Thoracic aorta (tissue), 2 donors: ENCODE data around the gene HLA-DRB5. TPM values are rescaled to one million over a fixed set of nuclear protein-coding genes. Genes with fewer than 3 reads are reported as not detected.
"Not testable (repeated sequence)": the region's sequence is repeated elsewhere in the genome, so short reads cannot be mapped to it uniquely, and the experiment has no call there.

Experiments used
- ATAC-seq: fragments of 150-250 bp; one replicate; pipeline ENCODE4 v1.8.0; 2017; ENCODE audit warnings: low read depth; ENCODE audit not compliant: insufficient number of reproducible peaks, low FRiP score
- DNase-seq: peaks from one replicate; pipeline ENCODE4 v3.0.0-alpha.2; 2020; ENCODE audit warnings: low spot score
- H3K27ac ChIP-seq, 2 donors: fragments of 200-600 bp; sonication (generic); 1 replicate in 1 of 2; 2 replicates in 1 of 2; pipeline ENCODE4 v1.5.1; 2016; ENCODE audit warnings: mild to moderate bottlenecking in 2 of 2, moderate library complexity in 2 of 2
- H3K27me3 ChIP-seq: fragments of 200-600 bp; sonication (generic); replicated peaks from 2 replicates; pipeline ENCODE4 v1.6.0; 2016; ENCODE audit warnings: mild to moderate bottlenecking; ENCODE audit not compliant: insufficient read depth
- H3K36me3 ChIP-seq: fragments of 200-600 bp; sonication (generic); one replicate; pipeline ENCODE4 v1.5.1; 2016
- H3K4me1 ChIP-seq, 2 donors: fragments of 200-600 bp; sonication (generic); 1 replicate in 1 of 2; 2 replicates in 1 of 2; pipeline versions ENCODE4 v1.5.1 to v1.6.0; 2016; ENCODE audit warnings: low read depth in 2 of 2, mild to moderate bottlenecking in 1 of 2; ENCODE audit not compliant: control insufficient read depth in 1 of 2
- H3K4me3 ChIP-seq: fragments of 200-600 bp; sonication (generic); 2 replicates; pipeline ENCODE4 v1.5.1; 2016; ENCODE audit warnings: mild to moderate bottlenecking
- H3K9me3 ChIP-seq: fragments of 200-600 bp; sonication (generic); 2 replicates; pipeline ENCODE4 v1.5.1; 2016
- CTCF ChIP-seq: fragments of 200-600 bp; sonication (generic); IDR thresholded peaks from one replicate; pipeline ENCODE4 v1.5.1; 2019; ENCODE audit warnings: antibody characterized with exemption
- total RNA-seq, 2 donors: library from RNA; depleted of rRNA; stranded (reverse); fragments of >200 nt; gene quantifications; one replicate each; pipeline versions ENCODE4 v1.1.0 to v1.2.3, GENCODE V29; 2016

The HLA-DRB5 gene
- 1 to 10 TPM in 1 of 2 donors, not detected in 1; 3.4 TPM for total RNA-seq

DNA sequence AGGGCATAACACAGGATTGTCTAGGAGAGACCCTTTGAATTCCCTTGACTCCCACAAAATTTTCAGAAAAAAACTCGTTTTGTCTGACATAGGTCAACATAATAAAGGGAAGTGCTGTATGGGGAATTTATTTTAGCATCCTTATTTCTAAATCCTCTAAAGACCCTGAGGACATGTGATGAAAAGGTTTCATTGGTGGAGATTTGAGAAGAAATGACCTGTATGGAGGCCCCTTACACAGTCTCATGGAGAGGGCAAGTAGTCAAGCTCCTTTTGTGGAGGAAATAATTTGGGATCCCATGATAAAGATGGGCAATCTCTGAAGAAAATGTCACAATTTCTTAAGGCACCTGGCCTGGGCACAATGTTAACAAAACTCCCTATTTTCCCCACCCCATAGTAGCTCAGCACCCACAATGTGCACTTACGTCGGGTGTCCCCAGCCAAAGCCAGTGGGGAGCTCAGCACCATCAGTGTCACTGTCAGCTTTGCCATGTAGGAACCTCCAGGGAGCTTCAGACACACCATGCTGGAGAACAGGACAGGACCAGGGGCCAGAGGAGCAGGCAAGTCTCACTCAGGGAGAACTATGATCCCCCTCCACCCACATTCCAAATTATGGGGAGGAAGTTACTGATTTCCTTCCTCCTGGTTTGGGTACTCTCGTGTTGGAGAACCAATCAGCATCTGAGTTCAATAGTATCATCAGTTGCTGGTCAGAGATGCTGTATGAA, at the start of gene HLA-DRB5:
HLA-DRB5 (minus strand) TSS at position 591 of the 734 bp plus-strand sequence; CDS start at position 528, 63 bp downstream.
- TF ChIP-seq CTCF: no peak
- no peaks in the 10 kb centered on the region for H3K4me1 ChIP-seq
- H3K36me3 ChIP-seq: no peaks in the 10 kb centered on the region
- DNase-seq (no peak), ATAC-seq (no peak)
- no peak within 1 kb of the TSS for H3K27ac ChIP-seq
- no peak within 1 kb of the TSS for H3K4me3 ChIP-seq
- no peaks in the 10 kb centered on the region for H3K9me3 ChIP-seq
- H3K27me3 ChIP-seq: no peaks in the 10 kb centered on the region

GRCh38 chr6:32578962-32579361, 48.9 kb upstream of the HLA-DRB5 start:
- H3K36me3 ChIP-seq: no peaks in the 10 kb centered on the region
- H3K27ac ChIP-seq: no peak overlapping the region
- no peaks in the 10 kb centered on the region for H3K27me3 ChIP-seq
- no peak for TF ChIP-seq CTCF
- DNase-seq (no peak), ATAC-seq (no peak)
- H3K9me3 ChIP-seq: no peaks in the 10 kb centered on the region
- H3K4me1 ChIP-seq: no peaks in the 10 kb centered on the region
- H3K4me3 ChIP-seq: no peak overlapping the region

- H3K4me1 ChIP-seq, H3K36me3 ChIP-seq, H3K4me3 ChIP-seq, H3K27me3 ChIP-seq, ATAC-seq, DNase-seq, H3K9me3 ChIP-seq, H3K27ac ChIP-seq: not testable (repeated sequence)
These were observed 47.4 kb upstream of the HLA-DRB5 start for GRCh38 chr6:32577493-32577892.

- ATAC-seq (no peak), DNase-seq (no peak)
- H3K27me3 ChIP-seq: no peaks in the 10 kb centered on the region
- H3K27ac ChIP-seq: no peak overlapping the region
- H3K4me1 ChIP-seq: no peaks in the 10 kb centered on the region
- H3K4me3 ChIP-seq: no peak overlapping the region
- H3K36me3 ChIP-seq: no peaks in the 10 kb centered on the region
- TF ChIP-seq CTCF: no peak
- H3K9me3 ChIP-seq: no peaks in the 10 kb centered on the region
These were observed 46.2 kb upstream of the HLA-DRB5 start for GRCh38 chr6:32576250-32576649.

DNA sequence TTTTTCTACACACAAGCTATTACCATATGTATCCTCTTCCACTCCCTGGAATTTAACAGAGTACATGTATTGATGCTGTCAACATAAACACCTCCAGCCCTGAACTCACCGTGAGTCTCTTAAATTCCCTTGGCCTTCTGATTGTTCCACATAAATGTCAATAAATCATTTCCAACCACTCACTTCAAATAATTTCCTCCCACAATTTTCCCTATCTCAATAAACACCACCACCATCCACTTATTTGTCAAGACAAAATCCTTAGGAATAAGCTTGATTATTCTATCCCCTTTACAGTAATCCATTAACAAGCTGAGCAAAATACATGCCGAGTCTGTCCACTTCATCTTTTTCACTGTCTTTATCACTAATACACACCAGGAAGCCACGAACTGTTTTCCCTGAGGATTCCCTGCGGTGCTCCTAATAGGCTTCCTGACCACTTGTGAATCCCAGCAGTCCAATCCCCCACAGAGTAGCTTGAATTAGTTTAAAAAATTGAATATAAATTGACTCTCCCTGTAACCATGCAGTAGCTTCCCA, 40.3 kb upstream of the HLA-DRB5 start:
- DNase-seq: no peak
- ATAC-seq: no peak
- TF ChIP-seq CTCF: no peak

More for the DNA sequence above, 40.3 kb upstream of the HLA-DRB5 start:
- H3K9me3 ChIP-seq: no peaks in the 10 kb centered on the region
- no peaks in the 10 kb centered on the region for H3K27me3 ChIP-seq
- H3K27ac ChIP-seq: no peak overlapping the region
- H3K4me3 ChIP-seq: no peak overlapping the region
- no peaks in the 10 kb centered on the region for H3K36me3 ChIP-seq
- no peaks in the 10 kb centered on the region for H3K4me1 ChIP-seq
